GM18507 (cell line): ENCODE measurements around the gene ARHGAP5.

Experiments
- DNase-seq: peaks from one replicate; pipeline ENCODE4 v3.0.0; 2011; ENCODE audit warnings: low read depth; ENCODE audit not compliant: insufficient read length; ENCODE audit errors: extremely low spot score
- FAIRE-seq: peaks from 2 replicates; lab custom pipeline; 2011; peaks lifted over from hg19 to GRCh38; lab: Jason Lieb, UNC

Gene ARHGAP5

DNA sequence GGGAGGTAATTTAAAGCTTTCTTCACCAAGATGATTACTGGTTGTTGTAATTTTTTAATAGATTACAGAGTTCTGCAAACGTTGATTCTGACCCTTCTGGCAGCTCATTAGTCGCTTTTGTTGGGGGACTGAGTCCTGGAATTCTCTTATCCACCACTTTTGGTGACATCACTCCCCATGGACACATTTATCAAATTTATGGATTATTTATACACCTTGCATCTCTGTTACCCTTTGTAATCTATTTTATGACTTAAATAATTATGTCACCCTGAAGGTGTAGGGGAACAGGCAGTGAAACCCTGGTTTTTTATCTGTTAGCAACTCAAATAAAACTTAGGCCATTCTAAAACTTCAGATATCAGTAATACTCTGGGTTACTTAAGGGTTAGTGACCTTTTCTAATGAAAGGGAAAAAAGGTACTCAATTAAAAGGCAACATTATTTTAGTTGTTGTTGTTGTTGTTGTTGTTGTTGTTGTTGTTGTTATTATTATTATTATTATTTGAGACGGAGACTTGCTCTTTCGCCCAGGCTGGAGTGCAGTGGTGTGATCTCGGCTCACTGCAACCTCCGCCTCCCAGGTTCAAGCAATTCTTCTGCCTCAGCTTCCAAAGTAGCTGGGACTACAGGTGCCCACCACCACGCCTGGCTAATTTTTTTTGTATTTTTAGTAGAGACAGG is 65.8 kb downstream of the ARHGAP5 start:
- FAIRE-seq (no peak), DNase-seq (no peak)

DNA sequence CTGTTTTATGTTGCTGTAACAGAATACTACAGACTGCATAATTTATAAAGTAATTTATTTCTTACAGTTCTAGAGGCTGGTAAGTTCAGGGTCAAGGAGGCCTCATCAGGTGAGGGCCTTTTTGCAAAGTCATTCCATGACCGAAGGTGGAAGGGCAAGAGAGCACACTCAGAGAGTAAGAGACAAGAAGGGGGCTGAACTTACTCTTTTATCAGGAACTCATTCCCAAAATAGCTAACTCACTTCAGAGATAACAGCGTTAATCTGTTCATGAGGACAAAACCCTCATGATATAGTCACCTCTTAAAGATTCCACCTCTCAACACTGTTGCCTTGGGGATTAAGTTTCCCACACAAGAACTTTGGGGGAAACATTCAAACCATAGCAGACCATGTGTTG is 73.3 kb downstream of the ARHGAP5 start:
- FAIRE-seq: no peak

DNA sequence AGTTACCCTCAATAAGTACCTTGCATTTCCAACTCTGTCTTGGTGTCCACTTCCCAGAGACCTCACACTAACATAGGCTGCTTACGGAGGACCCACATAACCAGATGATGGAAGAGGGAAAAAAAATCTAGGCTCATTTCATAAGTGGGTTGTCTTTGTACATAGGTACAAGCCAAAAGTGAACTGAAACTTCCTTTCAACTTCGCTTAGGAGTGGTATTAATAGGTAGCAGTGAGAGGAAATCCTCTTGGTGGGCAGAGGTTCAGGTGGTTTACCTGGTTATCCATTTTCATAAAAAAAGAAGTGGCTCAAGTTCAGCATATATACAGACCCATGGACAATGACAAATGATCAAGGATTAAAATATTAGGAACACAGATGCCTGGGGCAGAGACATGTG is 88.9 kb downstream of the ARHGAP5 start:
- FAIRE-seq: no peak
- no peak for DNase-seq

More for the DNA sequence above, 73.3 kb downstream of the ARHGAP5 start:
- no peak for DNase-seq

DNA sequence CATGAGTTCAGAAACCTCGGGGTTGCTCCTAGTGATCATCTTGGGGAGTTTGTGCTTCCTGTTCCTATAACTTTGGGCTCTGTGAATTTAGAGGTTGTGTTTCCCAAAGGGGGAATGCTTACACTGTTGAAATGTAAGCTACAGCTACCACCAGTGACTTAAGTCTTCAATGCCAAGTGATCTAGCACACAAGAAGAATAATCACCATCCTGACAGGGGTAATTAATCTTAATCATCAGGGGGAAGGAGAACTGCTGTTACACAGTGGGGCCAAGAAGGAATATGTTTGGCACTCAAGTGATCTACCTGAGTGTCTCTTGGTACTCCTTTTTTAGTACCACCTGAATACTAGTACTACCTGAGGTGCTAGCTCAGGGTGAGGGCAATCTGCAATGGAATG is 89.8 kb downstream of the ARHGAP5 start:
- FAIRE-seq (no peak), DNase-seq (no peak)

DNA sequence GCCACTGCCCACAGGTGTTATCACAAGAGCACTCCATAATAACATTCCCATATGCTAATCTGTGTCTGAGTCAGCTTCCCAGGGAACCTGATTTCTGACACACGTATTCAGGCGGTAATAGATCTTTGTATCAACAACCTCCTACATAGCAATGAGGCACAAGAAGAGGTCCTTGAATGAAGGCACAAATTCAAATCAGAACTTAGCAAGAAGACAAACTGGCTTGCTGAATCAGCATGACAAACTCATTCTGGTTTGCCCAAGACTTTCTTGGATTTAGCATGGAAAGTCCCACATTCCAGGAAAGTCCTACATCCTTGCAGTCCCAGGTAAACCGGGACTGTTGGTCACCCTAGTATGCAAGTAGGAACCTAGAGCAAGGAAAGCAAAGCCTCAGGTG is 90.8 kb downstream of the ARHGAP5 start:
- no peak for FAIRE-seq
- DNase-seq: no peak

DNA sequence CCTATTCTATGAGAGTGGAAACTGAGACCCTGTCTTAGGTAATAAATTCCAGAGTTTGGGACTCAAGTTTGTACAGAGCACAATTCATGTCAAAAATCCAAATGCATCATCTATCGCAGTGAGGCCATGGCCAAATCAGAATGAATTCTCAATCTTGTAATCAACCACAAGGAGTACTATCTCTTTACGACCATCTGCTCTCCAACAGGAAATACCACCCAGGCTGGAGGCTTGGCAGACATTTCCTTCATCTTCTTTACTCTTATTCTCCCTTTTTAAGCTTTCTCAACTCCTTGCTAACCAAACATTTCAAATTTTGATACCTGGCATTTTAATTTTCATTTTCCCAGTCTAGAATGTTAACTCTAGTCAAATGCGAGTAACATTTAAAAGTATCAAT is 92.1 kb downstream of the ARHGAP5 start:
- DNase-seq (no peak), FAIRE-seq (no peak)

DNA sequence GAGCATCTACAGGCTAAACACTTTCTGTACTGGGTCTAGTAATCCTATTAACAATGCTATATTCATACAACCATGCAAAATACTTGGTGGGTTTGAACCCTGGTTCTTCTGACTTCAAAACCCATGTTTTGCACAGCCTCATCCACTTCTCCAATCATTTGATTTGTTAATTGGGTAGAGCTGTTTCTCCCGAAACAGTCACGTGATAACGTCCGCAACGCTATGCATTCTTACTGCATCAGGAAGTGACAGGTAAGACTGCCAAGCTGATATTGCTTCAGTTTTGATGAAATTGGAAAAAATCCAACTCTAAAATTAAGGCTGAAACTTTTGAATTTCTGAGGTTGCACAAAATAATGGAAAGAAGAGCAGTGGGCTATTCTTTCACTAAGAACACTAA is 94.4 kb downstream of the ARHGAP5 start:
- FAIRE-seq: no peak

DNA sequence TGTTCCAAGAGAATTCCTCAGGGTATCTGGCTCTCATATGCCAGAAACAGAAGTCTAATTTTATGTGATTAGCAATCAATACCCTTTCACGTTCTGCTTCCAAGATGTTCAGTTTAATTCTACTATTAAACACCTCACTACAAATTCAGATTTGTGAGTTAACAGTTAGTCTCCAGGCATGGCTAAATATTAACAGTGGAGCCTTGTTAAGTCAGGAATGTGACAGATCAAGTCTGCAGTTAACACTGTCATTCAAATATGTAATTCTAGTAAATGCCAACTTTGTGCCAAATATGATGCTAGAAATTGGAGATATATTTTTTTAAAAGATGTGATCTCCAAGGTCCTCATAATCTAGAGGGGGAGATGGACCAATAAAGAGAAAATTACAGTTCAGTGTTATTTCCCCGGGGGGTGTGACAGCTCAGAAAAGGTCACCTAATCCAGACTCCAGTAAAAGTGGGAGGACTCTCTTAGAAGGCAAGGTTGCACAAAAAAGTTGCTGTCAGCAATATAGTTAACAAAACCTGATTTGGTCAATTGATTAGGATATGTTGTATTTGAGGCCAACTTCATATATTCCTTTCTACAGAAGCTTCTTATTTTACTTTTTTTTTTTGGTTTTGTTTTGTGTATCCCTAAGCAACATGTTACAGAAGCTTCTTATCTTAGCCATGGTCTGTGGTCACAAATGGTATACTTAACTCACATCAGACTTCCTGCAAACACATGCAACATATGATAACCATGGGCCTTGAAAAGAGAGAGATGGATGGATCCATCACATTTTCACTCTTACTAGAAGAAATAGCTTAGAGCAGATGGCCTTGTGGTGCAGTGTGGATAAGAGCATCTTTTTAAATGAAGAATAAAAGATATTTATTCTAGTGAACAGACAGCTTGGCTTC is 106.3 kb downstream of the ARHGAP5 start:
- DNase-seq: no peak
- no peak for FAIRE-seq

More for the DNA sequence above, 94.4 kb downstream of the ARHGAP5 start:
- DNase-seq: no peak

DNA sequence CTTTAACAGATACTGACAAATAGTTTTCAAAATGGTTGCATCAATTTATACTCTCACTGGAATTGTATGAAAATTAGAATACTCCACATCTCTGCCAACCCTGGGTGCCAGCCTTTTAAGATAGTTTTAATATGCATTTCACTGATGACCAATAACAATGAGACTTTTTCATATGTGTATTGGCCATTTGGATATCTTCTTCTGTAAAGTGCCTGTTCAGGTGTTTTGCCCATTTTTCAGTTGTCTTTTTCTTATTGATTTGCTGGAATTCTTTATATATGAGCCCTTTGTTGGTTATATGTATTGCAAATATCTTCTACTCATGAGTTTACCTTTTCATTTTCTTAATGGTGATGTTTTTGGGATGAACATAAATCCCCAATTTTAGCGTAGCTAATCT is 108.0 kb downstream of the ARHGAP5 start:
- DNase-seq (no peak), FAIRE-seq (no peak)

DNA sequence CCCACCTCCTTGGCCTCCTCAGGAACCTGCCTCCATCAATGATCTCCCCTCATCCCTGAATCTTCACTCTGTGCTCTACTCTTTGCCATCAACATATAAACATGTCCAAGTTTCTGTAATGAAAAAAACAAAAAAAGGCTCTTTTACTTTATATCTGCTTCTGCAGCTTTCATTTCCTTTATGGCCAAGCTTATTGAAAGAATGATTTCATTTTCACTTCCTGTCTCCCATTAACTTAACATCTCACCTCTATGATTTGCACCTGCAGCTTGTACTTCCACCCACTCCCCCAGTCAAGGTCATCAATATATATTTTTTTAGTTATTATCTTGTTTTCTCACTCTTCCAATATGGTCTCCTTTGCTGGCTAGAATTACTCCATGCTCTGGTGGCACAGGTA is 109.1 kb downstream of the ARHGAP5 start:
- DNase-seq: no peak
- peak; percentile 15 for FAIRE-seq

DNA sequence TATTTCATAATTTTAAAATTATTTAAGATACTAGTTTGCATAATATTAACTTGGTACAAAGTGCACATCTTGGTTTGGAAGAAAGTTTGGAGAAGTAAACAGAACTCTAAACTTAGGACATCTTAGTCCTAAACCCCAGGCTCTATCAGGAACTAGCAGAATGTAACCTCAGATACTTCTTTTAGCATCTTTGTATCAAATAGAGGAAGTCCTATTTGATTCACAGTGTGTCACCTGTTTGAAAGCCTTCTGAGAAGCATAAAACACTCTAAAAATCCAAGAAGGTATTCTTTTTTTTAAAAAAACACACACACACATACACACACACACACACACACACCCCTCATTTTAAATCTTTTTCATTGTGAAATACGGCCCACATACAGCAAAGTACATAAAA is 112.7 kb downstream of the ARHGAP5 start:
- FAIRE-seq (no peak), DNase-seq (no peak)

DNA sequence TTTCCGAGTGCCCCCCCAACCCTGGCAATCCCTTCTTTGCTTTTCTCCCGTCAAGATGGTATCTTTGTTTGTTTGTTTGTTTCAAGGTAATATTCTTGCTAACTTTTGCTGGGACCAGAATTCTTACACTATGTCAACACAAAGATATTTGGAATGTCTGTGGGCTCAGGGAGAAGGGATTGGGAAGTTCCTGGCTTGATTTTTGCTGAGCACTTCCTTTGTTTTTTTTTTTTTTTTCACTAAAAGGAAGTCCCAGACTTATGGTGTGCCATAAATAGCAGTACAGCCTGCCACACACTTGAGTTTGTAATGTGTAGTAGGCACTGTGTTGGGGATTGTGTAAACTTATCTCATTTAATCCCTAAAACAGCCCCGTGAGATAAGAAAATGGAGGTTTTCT is 113.6 kb downstream of the ARHGAP5 start:
- FAIRE-seq: no peak
- DNase-seq: no peak

DNA sequence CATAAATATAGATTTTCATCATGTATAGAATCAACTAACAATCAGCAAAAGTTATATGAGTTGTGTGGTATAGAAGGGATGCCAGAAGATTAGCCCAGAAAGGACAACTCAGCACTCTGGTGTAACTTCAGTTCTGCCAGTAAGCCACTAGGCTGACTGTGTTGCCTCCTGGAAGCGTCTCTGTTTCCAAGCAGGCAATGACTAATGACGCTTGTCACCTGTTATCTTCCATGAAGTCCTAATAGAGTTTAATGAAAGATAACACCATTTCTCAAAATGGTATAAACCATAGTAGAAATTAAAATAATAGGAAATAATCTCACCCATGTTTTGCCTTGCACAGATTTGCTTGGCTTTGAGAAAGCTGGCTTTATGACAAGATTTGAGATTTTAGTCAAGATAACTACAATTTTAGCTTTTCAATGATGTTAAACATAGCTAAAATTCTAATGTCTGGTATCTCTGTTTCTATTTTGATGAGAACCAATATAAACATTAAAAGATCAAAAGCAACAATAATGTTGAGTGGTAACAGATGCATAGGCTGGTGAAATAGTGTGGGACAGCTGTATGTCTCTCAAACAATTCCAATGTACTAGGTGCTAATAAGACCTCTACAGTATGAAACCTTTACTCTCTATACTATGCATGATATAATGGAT is 115.7 kb downstream of the ARHGAP5 start:
- FAIRE-seq: no peak
- DNase-seq: no peak

DNA sequence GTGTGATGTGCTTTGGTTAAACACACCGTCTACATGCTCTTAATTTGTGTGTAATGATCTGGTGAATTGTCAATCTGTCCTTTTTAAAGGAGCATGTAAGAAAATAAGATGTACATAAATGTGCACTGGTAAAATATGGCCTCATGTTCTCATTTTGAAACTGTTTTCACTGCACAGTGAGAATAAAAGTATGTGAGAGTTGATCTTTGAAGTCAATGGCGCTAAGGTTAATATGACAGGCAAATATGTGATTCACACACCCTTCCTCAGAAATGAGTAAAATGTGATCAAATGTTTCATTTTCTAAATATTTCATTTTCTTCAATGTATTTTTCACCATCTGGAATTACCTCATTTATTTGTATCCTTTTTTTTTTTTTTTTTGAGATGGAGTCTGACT is 116.4 kb downstream of the ARHGAP5 start:
- no peak for FAIRE-seq
- no peak for DNase-seq

DNA sequence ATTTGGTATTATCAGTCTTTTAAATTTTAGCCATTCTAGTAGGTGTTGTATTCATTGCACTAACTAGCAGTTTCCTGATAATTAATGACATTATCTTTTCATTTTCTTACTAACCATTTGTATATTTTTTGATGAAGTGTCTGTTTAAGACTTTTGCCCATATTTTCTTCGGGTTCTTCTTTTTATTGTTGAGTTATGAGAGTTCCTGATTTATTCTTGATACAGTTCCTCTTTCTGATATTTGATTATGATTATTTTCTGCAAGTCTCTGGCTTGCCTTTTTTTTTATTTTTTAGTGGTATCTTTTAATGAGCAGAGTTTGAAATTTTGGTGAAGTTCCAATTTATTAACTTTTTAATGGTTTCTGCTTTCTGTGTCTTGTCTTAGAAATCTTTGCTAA is 118.5 kb downstream of the ARHGAP5 start:
- DNase-seq (no peak), FAIRE-seq (no peak)

DNA sequence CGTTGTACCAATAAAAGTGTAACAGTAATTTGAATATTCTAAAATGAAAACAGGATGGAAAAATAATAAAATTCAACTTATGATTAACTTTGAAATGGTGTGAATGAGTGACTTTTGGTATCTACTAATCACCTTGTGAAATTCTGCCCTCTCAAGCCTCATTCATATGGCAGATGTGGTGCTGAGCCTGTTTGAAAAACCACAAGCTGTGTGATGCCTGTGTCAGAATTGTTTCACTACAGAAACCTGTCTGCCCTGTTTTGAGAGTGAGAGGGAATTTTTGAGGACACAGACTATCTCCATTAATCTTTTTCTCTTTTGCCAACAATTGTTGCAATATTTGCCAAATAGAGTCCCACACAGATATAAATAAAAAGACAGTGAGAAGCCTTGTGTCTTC is 120.8 kb downstream of the ARHGAP5 start:
- DNase-seq: no peak

DNA sequence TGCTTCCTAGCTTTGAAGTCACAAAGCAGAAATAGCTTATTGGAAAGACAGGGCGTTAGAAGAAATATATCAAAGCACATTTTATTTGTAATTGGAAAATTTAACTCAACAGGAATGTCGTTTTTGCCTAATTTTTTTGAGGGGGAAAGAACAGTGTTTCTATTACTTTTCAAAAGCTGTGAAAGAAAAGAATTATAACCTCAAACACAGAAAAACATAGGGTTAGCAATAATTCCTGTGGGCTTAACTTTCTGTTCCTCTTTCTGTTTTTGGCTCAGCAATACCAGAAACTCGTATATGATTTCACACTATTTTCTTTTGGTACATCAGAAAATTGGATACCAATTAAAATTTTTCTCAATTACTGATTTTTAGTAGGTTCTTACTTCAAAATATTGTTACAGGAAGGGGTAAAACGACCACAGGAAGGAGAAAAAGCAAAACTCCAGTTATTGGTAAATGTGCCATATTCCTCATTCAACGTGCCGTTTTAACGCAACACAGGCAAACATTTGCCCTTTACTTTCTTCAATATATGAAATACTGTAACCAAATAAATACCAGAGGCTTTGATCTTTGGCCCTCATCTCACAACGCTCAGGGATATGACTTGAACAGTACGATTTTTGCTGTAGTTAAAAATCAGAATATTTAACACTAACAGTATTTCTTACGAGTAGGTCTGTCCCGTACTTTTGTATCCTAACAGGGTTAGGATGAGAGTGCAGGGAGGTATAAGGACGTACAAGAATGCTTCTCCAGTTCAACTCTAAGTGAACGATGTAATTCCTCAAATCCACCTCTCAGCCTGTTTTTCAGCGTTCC is 123.5 kb downstream of the ARHGAP5 start:
- DNase-seq (no peak), FAIRE-seq (peak; percentile 18)

More for the DNA sequence above, 120.8 kb downstream of the ARHGAP5 start:
- peak; percentile 51 for FAIRE-seq

DNA sequence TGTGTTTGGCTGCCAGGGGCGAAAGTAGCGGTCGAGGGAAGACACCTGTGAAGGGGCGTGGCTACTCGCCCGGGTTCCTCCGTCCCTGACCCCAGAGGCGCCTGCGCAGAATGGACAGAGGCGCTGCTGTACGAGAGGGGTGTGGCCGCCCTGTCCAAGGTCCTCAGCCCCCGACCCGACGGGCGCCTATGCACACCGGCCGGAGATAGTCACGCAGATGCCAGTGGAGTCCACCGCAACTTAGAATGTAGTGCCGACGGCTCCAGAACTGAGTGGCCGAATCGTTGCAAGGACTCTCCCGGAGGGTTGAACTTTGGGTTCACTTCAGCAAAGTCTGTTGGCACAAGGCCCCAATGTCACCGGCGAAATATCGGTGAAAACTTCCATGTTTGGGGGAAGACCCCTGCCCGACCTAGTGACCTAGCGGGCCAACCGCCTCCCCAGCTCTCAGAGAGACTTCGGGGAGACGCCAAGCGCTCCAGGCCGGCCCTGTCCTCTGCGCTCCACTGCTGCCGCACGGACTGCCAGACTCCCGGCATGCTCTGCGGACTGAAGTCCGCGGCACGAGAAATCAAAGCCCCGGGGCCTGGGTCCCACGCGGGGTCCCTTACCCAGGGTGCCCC is 124.2 kb downstream of the ARHGAP5 start:
- FAIRE-seq: peak; percentile 56
- peak; percentile 38 for DNase-seq

DNA sequence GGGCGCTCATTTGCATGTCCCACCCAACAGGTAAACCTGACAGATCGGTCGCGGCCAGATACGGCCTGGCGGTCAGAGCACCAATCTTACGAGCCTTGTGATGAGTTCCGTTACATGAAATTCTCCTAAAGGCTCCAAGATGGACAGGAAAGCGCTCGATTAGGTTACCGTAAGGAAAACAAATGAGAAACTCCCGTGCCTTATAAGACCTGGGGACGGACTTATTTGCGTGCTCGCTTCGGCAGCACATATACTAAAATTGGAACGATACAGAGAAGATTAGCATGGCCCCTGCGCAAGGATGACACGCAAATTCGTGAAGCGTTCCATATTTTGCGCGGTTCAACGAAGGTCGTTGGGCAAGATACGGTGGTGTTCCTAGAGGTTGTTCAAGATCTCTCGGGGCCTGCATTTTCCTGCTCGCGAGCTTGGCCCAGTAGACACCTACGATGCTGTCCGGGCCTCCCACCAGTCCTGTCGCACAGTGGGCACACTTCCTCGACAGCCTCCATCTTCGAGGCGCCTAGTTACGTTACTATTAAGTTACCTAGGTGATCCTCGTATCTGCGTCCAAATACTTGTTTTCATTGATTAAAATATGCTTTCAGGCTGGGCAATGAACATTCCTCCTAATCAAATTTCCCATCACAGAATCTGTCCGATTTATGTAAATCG is 124.8 kb downstream of the ARHGAP5 start, which contains the start of gene RNU6-7:
TSS of gene RNU6-7 (plus strand) at position 230 of the 675 bp plus-strand sequence.
- FAIRE-seq: no peak
- DNase-seq: no peak
